Keratinocyte (primary cell): Measurements from ENCODE around the gene CFAP46. TPM values are rescaled to one million over a fixed set of nuclear protein-coding genes. Genes with fewer than 3 reads are reported as not detected.

Experiments used
- DNase-seq: peaks from one replicate; pipeline ENCODE4 v3.0.0-alpha.2; 2011; ENCODE audit warnings: low read depth, missing footprints, low spot score
- FAIRE-seq: peaks from 2 replicates; lab custom pipeline; 2011; peaks lifted over from hg19 to GRCh38; lab: Jason Lieb, UNC
- H2AFZ ChIP-seq: 2 replicates; pipeline ENCODE4 v1.6.0; 2012; ENCODE audit warnings: low read length, control low read depth, inconsistent platforms; ENCODE audit not compliant: control insufficient read depth
- H3K27ac ChIP-seq: 2 replicates; pipeline ENCODE4 v1.5.1; 2011; ENCODE audit warnings: low read length; ENCODE audit not compliant: control insufficient read depth, insufficient read depth
- H3K27me3 ChIP-seq: 3 replicates; pipeline ENCODE4 v1.6.0; 2011; ENCODE audit warnings: low read length; ENCODE audit not compliant: control insufficient read depth, insufficient read depth; ENCODE audit errors: extremely low read depth
- H3K36me3 ChIP-seq, 2 experiments: 2 replicates in 1 of 2; 3 replicates in 1 of 2; pipeline ENCODE4 v1.5.1; 2011; ENCODE audit warnings: low read length in 2 of 2, mild to moderate bottlenecking in 1 of 2; ENCODE audit not compliant: control insufficient read depth in 2 of 2, insufficient read depth in 2 of 2; ENCODE audit errors: extremely low read depth in 1 of 2
- H3K4me1 ChIP-seq: 3 replicates; pipeline ENCODE4 v1.5.1; 2011; ENCODE audit warnings: low read length; ENCODE audit not compliant: control insufficient read depth, insufficient read depth; ENCODE audit errors: extremely low read depth
- H3K4me2 ChIP-seq: 3 replicates; pipeline ENCODE4 v1.6.0; 2011; ENCODE audit warnings: low read depth, low read length; ENCODE audit not compliant: control insufficient read depth, insufficient read depth; ENCODE audit errors: extremely low read depth
- H3K4me3 ChIP-seq, 3 experiments: fragments of 200-600 bp in 1 of 3; sonication (generic) in 1 of 3; 2 replicates in 2 of 3; 3 replicates in 1 of 3; pipeline ENCODE4 v1.5.1; 2011 to 2016; ENCODE audit warnings: low read length in 3 of 3, mild to moderate bottlenecking in 3 of 3, control low read depth in 2 of 3, inconsistent platforms in 1 of 3, low read depth in 1 of 3, mixed read lengths in 1 of 3, mixed run types in 1 of 3, moderate library complexity in 1 of 3; ENCODE audit not compliant: control insufficient read depth in 2 of 3, insufficient read depth in 2 of 3; ENCODE audit errors: extremely low read depth in 1 of 3
- H3K79me2 ChIP-seq: 2 replicates; pipeline ENCODE4 v1.6.0; 2012; ENCODE audit warnings: low read length; ENCODE audit not compliant: control insufficient read depth, insufficient read depth
- H3K9ac ChIP-seq: 3 replicates; pipeline ENCODE4 v1.6.0; 2011; ENCODE audit warnings: low read length; ENCODE audit not compliant: control insufficient read depth, insufficient read depth; ENCODE audit errors: extremely low read depth
- H3K9me1 ChIP-seq: 3 replicates; pipeline ENCODE4 v1.6.0; 2011; ENCODE audit warnings: low read length; ENCODE audit not compliant: control insufficient read depth, insufficient read depth; ENCODE audit errors: extremely low read depth
- H3K9me3 ChIP-seq: 2 replicates; pipeline ENCODE4 v1.5.1; 2012; ENCODE audit warnings: low read depth, low read length; ENCODE audit not compliant: control insufficient read depth
- H4K20me1 ChIP-seq: 3 replicates; pipeline ENCODE4 v1.6.0; 2011; ENCODE audit warnings: low read length; ENCODE audit not compliant: control insufficient read depth, insufficient read depth; ENCODE audit errors: extremely low read depth
- CTCF ChIP-seq, 3 experiments: IDR thresholded peaks in 1 of 3; conservative IDR thresholded peaks in 1 of 3; optimal IDR thresholded peaks in 1 of 3; 2 replicates in 2 of 3; 3 replicates in 1 of 3; pipeline versions ENCODE3 to v1.5.1; 2011; ENCODE audit warnings: low read length in 3 of 3, mild to moderate bottlenecking in 3 of 3, moderate library complexity in 2 of 3, control low read depth in 1 of 3, inconsistent platforms in 1 of 3; ENCODE audit not compliant: insufficient read depth in 2 of 3; ENCODE audit errors: extremely low read depth in 1 of 3
- EZH2 ChIP-seq: IDR thresholded peaks from one replicate; pipeline ENCODE4 v1.6.1; 2012; ENCODE audit warnings: inconsistent platforms, mild to moderate bottlenecking, low read length, moderate library complexity
- dilution Hi-C: fragments of 300-500 bp; cut with MboI; formaldehyde crosslinking; loops from one replicate; pipeline ENCODE4 v1.7.0; 2020; ENCODE audit warnings: low sequenced_read_pairs; ENCODE audit not compliant: extremely low pct_ligation_motif_present
- polyA plus RNA-seq, 5 experiments: library from polyadenylated mRNA; depleted of rRNA in 3 of 5; stranded (reverse) in 3 of 5; stranded (forward) in 1 of 5; unstranded in 1 of 5; fragments of >200 nt; gene quantifications; 1 replicate in 1 of 5; 2 replicates in 3 of 5; 3 replicates in 1 of 5; pipeline versions ENCODE4 v1.2.1 to v1.2.3, GENCODE V29; 2011 to 2012; ENCODE audit warnings: missing spikeins in 2 of 5, low read depth in 1 of 5, low replicate concordance in 1 of 5

The CFAP46 gene
- polyA plus RNA-seq, 1 donor (not counting 4 experiments of a cell fraction or from before 2014, with no cell fraction given), result 1.00 TPM

DNA sequence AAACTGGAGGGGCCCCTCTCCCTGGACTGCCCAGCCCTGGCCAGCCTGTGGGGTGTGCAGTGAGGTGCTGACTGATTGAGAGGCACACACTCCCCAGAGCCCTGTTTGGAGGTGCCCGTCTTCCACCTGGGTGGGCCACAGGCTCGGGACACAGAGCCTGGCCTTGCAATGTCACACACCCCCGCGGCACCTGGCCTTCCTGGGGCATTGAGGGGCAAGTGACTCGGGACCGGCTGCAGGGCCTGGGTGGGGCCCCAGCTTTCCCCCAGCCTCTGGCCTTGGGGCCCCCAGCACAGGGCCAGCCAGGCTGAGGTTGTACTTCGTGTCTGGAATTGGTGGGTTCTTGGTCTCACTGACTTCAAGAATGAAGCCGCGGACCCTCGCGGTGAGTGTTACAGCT, 142.5 kb downstream of the CFAP46 start:
- no peaks in the 10 kb centered on the region for H3K79me2 ChIP-seq
- dilution Hi-C loops, result no loop called here

GRCh38 chr10:132798876-132799275, 143.5 kb downstream of the CFAP46 start:
- Histone ChIP-seq H3K36me3 (no peaks in the 10 kb centered on the region), H3K9me1 (no peaks in the 10 kb centered on the region), H3K27ac (no peak overlapping the region), H2AFZ (no peak overlapping the region), H3K9me3 (peaks cover 6% of the 10 kb centered on the region), H3K4me1 (no peaks in the 10 kb centered on the region), H3K4me2 (no peak overlapping the region), H3K4me3 (no peak overlapping the region), H3K79me2 (no peaks in the 10 kb centered on the region), H3K9ac (no peak overlapping the region), H3K27me3 (peaks cover 3% of the 10 kb centered on the region), H4K20me1 (no peaks in the 10 kb centered on the region)
- DNase-seq (no peak), FAIRE-seq (no peak)
- dilution Hi-C loops, result no loop called here
- no peak for TF ChIP-seq EZH2
- TF ChIP-seq CTCF (optimal IDR thresholded peaks at IDR 0.05 in 1 of 3, IDR thresholded peaks at IDR 0.05 in 1 of 3, conservative IDR thresholded peaks at IDR 0.05 in 1 of 3; ENCODE audit: extremely low read depth in 1 of 3, insufficient read depth in 2 of 3, low read length in 3 of 3), result no peak

More for the DNA sequence above, 142.5 kb downstream of the CFAP46 start:
- Histone ChIP-seq H4K20me1 (no peaks in the 10 kb centered on the region), H3K9me3 (peaks cover 6% of the 10 kb centered on the region), H2AFZ (no peak overlapping the region), H3K27me3 (peaks cover 3% of the 10 kb centered on the region), H3K4me1 (no peaks in the 10 kb centered on the region), H3K9me1 (no peaks in the 10 kb centered on the region), H3K36me3 (no peaks in the 10 kb centered on the region), H3K9ac (no peak overlapping the region), H3K4me3 (no peak overlapping the region), H3K4me2 (no peak overlapping the region), H3K27ac (no peak overlapping the region)
- TF ChIP-seq CTCF (optimal IDR thresholded peaks at IDR 0.05 in 1 of 3, IDR thresholded peaks at IDR 0.05 in 1 of 3, conservative IDR thresholded peaks at IDR 0.05 in 1 of 3; ENCODE audit: extremely low read depth in 1 of 3, insufficient read depth in 2 of 3, low read length in 3 of 3), result no peak
- TF ChIP-seq EZH2, result no peak
- FAIRE-seq, result no peak
- no peak for DNase-seq
